Smooth muscle cell (in vitro differentiated cells): ENCODE measurements around the gene U2AF2. TPM values are rescaled to one million over a fixed set of nuclear protein-coding genes. Genes with fewer than 3 reads are reported as not detected.

Experiments used
- DNase-seq: peaks from one replicate; lab custom pipeline; 2025; ENCODE audit not compliant: unreplicated experiment; lab: John Stamatoyannopoulos, UW
- H2AFZ ChIP-seq: fragments of 200-600 bp; sonication (generic); 2 replicates; pipeline ENCODE4 v1.6.0; 2016; ENCODE audit warnings: antibody characterized with exemption, low read depth, mild to moderate bottlenecking
- H3F3A ChIP-seq: fragments of 200-600 bp; sonication (generic); 2 replicates; pipeline ENCODE4 v1.6.0; 2017; ENCODE audit warnings: antibody characterized with exemption, low read depth
- H3K27ac ChIP-seq: fragments of 200-600 bp; sonication (generic); 2 replicates; pipeline ENCODE4 v1.5.1; 2016; ENCODE audit warnings: low read depth, mild to moderate bottlenecking
- H3K27me3 ChIP-seq: fragments of 200-600 bp; sonication (generic); 2 replicates; pipeline ENCODE4 v1.6.1; 2016; ENCODE audit warnings: low read depth, mild to moderate bottlenecking
- H3K36me3 ChIP-seq: fragments of 200-600 bp; sonication (generic); 2 replicates; pipeline ENCODE4 v1.5.1; 2016; ENCODE audit warnings: low read depth
- H3K4me1 ChIP-seq: fragments of 200-600 bp; sonication (generic); 2 replicates; pipeline ENCODE4 v1.5.1; 2016; ENCODE audit warnings: low read depth
- H3K4me2 ChIP-seq: fragments of 200-600 bp; sonication (generic); 2 replicates; pipeline ENCODE4 v1.6.0; 2016; ENCODE audit warnings: mild to moderate bottlenecking
- H3K4me3 ChIP-seq: fragments of 200-600 bp; sonication (generic); 2 replicates; pipeline ENCODE4 v1.5.1; 2016; ENCODE audit warnings: mild to moderate bottlenecking
- H3K79me2 ChIP-seq: fragments of 200-600 bp; sonication (generic); 2 replicates; pipeline ENCODE4 v1.6.0; 2016; ENCODE audit warnings: low read depth, mild to moderate bottlenecking
- H3K9ac ChIP-seq: fragments of 200-600 bp; sonication (generic); 2 replicates; pipeline ENCODE4 v1.6.0; 2016; ENCODE audit warnings: low read depth
- H3K9me3 ChIP-seq: fragments of 200-600 bp; sonication (generic); replicated peaks from 2 replicates; pipeline ENCODE4 v1.5.1; 2016; ENCODE audit warnings: low read depth
- H4K20me1 ChIP-seq: fragments of 200-600 bp; sonication (generic); 2 replicates; pipeline ENCODE4 v1.6.0; 2016; ENCODE audit warnings: low read depth
- CTCF ChIP-seq: fragments of 200-600 bp; sonication (generic); IDR thresholded peaks from 2 replicates; pipeline ENCODE4 v1.5.1; 2017; ENCODE audit warnings: borderline replicate concordance, mild to moderate bottlenecking, antibody characterized with exemption; ENCODE audit not compliant: insufficient read depth, poor library complexity, severe bottlenecking
- WGBS: methylation state at CpG from one replicate; pipeline ENCODE4 v1.1.7; 2016; ENCODE audit warnings: low lambda C conversion rate; 5-methylcytosine and 5-hydroxymethylcytosine counted together
- polyA plus RNA-seq: library from polyadenylated mRNA; unstranded; fragments of >200 nt; fragmentation: Nextera tagmentation; extraction: Ambion mirVana; gene quantifications from 2 replicates; pipeline ENCODE4 v1.2.1, GENCODE V29; 2016
- total RNA-seq: library from RNA; depleted of rRNA; stranded (reverse); fragments of >200 nt; gene quantifications from 2 replicates; pipeline ENCODE4 v1.2.3, GENCODE V29; 2014

U2AF2 gene
- total and polyA plus RNA-seq, 2 experiments from 2014 or later = 8.4 to 70.7 TPM

- Histone ChIP-seq H3K9me3 (no peaks in the 10 kb centered on the region), H3K79me2 (peaks cover 45% of the 10 kb centered on the region), H2AFZ (no peak overlapping the region), H3F3A (peaks cover 12% of the 10 kb centered on the region), H3K27ac (no peak overlapping the region), H3K27me3 (no peaks in the 10 kb centered on the region), H4K20me1 (no peaks in the 10 kb centered on the region), H3K4me2 (peak overlapping the region; percentile 97), H3K4me3 (peak overlapping the region; percentile 79), H3K4me1 (peaks cover 22% of the 10 kb centered on the region), H3K9ac (no peak overlapping the region), H3K36me3 (no peaks in the 10 kb centered on the region)
- no peak for DNase-seq
- no peak for TF ChIP-seq CTCF
- 94% methylated on average over 28 of the region's 28 CpGs for WGBS
These were observed 9.9 kb upstream of the U2AF2 start for GRCh38 chr19:55644842-55645511.

- Histone ChIP-seq H3K36me3 (no peaks in the 10 kb centered on the region), H4K20me1 (no peaks in the 10 kb centered on the region), H3K9me3 (no peaks in the 10 kb centered on the region), H3K27ac (no peak overlapping the region), H3K4me2 (no peak overlapping the region), H3K79me2 (peaks cover 45% of the 10 kb centered on the region), H3K4me1 (peaks cover 21% of the 10 kb centered on the region), H3K9ac (no peak overlapping the region), H3K27me3 (no peaks in the 10 kb centered on the region), H2AFZ (no peak overlapping the region), H3F3A (peaks cover 12% of the 10 kb centered on the region), H3K4me3 (no peak overlapping the region)
- no peak for DNase-seq
- no peak for TF ChIP-seq CTCF
- 92% methylated on average over 5 of the region's 5 CpGs for WGBS
These were observed 9.3 kb upstream of the U2AF2 start for GRCh38 chr19:55645512-55645881.

GRCh38 chr19:55646889-55647731 lies 7.7 kb upstream of the U2AF2 start:
- peaks cover 19% of the 10 kb centered on the region for H3K4me1 ChIP-seq
- no peak for TF ChIP-seq CTCF
- H4K20me1 ChIP-seq = no peaks in the 10 kb centered on the region
- no peaks in the 10 kb centered on the region for H3K9me3 ChIP-seq
- H3K9ac ChIP-seq = peak overlapping the region; percentile 90
- peak overlapping the region; percentile 99 for H3K4me3 ChIP-seq
- peaks cover 45% of the 10 kb centered on the region for H3K79me2 ChIP-seq
- H3F3A ChIP-seq = peaks cover 12% of the 10 kb centered on the region
- no peaks in the 10 kb centered on the region for H3K27me3 ChIP-seq
- H2AFZ ChIP-seq = peak overlapping the region; percentile 80
- no peak for DNase-seq
- WGBS = 50% methylated on average over 14 of the region's 14 CpGs
- no peaks in the 10 kb centered on the region for H3K36me3 ChIP-seq
- H3K27ac ChIP-seq = peak overlapping the region; percentile 61
- H3K4me2 ChIP-seq = peak overlapping the region; percentile 99
